LNCaP clone FGC (cell line): ENCODE results near the gene HIVEP1.
A peak's percentile ranks its signal among the peaks of the same experiment; 100 is the strongest.
"Not testable (repeated sequence)": the region's sequence is repeated elsewhere in the genome, so short reads cannot be mapped to it uniquely, and the experiment has no call there.

ENCODE experiments used
- DNase-seq: peaks from one replicate; pipeline ENCODE4 v3.0.0-alpha.2; 2011; ENCODE audit warnings: low read depth
- H3K4me3 ChIP-seq: 2 replicates; pipeline ENCODE4 v1.5.1; 2011; ENCODE audit warnings: mild to moderate bottlenecking, low read depth, low read length, control low read depth
- CTCF ChIP-seq: IDR thresholded peaks from 2 replicates; pipeline ENCODE4 v1.5.1; 2012; ENCODE audit warnings: mild to moderate bottlenecking; ENCODE audit not compliant: control insufficient read depth, insufficient read depth; ENCODE audit errors: extremely low read depth

HIVEP1 gene

GRCh38 chr6:12148841-12149240 lies 136.7 kb downstream of the HIVEP1 start:
- TF ChIP-seq CTCF, result no peak
- DNase-seq, result no peak
- H3K4me3 ChIP-seq, result no peak overlapping the region

GRCh38 chr6:12149944-12150510 lies 137.9 kb downstream of the HIVEP1 start:
- no peak overlapping the region for H3K4me3 ChIP-seq
- no peak for TF ChIP-seq CTCF
- no peak for DNase-seq

- no peak overlapping the region for H3K4me3 ChIP-seq
- peak; percentile 89 for TF ChIP-seq CTCF
- DNase-seq, result no peak
Observed at GRCh38 chr6:12150812-12151432, 138.8 kb downstream of the HIVEP1 start.

GRCh38 chr6:12151433-12151820 lies 139.3 kb downstream of the HIVEP1 start:
- TF ChIP-seq CTCF, result no peak
- no peak for DNase-seq
- H3K4me3 ChIP-seq, result no peak overlapping the region

- no peak overlapping the region for H3K4me3 ChIP-seq
- no peak for TF ChIP-seq CTCF
- no peak for DNase-seq
Observed at GRCh38 chr6:12152023-12152970, 140.2 kb downstream of the HIVEP1 start.

- not testable (repeated sequence) for DNase-seq, H3K4me3 ChIP-seq
Observed at GRCh38 chr6:12155769-12156168, 143.7 kb downstream of the HIVEP1 start.

- no peak for DNase-seq
- TF ChIP-seq CTCF, result no peak
- no peak overlapping the region for H3K4me3 ChIP-seq
Observed at GRCh38 chr6:12158686-12159415, 146.7 kb downstream of the HIVEP1 start.
